Bone marrow (tissue), 2 donors: ENCODE data around the gene FAM133A.

Experiments used
- DNase-seq, 2 donors: peaks; one replicate each; lab custom pipeline; 2025; lab: John Stamatoyannopoulos, UW

FAM133A gene

GRCh38 chrX:93673869-93674271 is at the start of gene FAM133A:
Gene FAM133A (plus strand): TSS chrX:93674206. CDS start chrX:93709420, 35,214 bp downstream.
- no peak for DNase-seq

GRCh38 chrX:93637591-93637990 is 36.4 kb upstream of the FAM133A start:
- DNase-seq: no peak

GRCh38 chrX:93649381-93649780 is 24.6 kb upstream of the FAM133A start:
- DNase-seq: no peak

GRCh38 chrX:93660575-93660974 is 13.4 kb upstream of the FAM133A start:
- no peak for DNase-seq

- no peak for DNase-seq
Observed at GRCh38 chrX:93673056-93673868, 744 bp upstream of the FAM133A start, which contains the start of gene NAP1L3. Gene NAP1L3 (minus strand): TSS chrX:93673578. CDS start chrX:93673304, 274 bp downstream.

- no peak for DNase-seq
Observed at GRCh38 chrX:93695981-93696380, 22.0 kb downstream of the FAM133A start.

GRCh38 chrX:93703701-93704100 is 29.7 kb downstream of the FAM133A start:
- DNase-seq: no peak

GRCh38 chrX:93711076-93711475 is 37.1 kb downstream of the FAM133A start:
- no peak for DNase-seq

- no peak for DNase-seq
Observed at GRCh38 chrX:93741811-93742210, 67.8 kb downstream of the FAM133A start.

- no peak for DNase-seq
Observed at GRCh38 chrX:93760163-93760562, 86.2 kb downstream of the FAM133A start.
